Stimulated activated CD8-positive, alpha-beta memory T cell treated with anti-CD3 and anti-CD28 coated beads, Interleukin-7, amount 100 ng/mL, for 24 hours (primary cell): ENCODE measurements around the gene ALDH1L1.
"Not testable (repeated sequence)": the region's sequence is repeated elsewhere in the genome, so short reads cannot be mapped to it uniquely, and the experiment has no call there.

Experiments
- DNase-seq: peaks from one replicate; pipeline ENCODE4 v3.0.0-alpha.2; 2020; ENCODE audit warnings: low read depth

ALDH1L1 gene

DNA sequence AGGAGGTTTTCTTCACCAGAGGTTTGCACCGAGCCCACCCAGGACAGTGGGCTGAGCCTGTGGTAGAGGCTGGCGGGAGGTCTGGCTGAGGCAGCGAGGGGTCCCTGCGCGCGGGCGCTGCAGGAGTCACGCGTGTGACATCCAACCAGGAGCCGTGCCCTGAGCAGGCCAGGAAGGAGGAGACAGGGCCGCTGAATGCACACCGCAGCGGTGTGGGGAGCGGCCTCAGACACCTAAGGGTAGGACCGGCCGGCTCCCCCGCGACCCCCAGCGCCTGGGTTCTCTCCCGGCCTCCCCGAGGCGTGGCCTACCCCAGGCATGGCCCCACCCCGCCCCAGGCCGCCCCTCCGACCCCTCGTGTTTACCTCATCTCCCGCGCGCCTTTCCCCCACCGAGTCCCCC, 96.9 kb downstream of the ALDH1L1 start:
- peak; percentile 17 for DNase-seq

DNA sequence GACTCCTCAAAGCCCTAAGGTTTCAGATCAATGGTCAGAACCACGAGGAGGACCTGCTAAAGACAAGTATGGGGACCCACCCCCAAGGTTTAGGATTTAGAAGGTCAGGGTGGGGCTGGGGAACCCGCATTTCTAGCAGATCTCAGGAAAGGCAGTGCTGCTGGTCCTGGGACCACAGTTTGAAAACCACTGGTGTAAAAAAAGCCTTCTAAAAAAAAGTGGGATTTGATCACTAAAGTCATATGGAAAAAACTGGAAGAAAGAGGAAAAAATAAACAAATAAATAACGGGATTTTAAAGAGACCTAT, 97.3 kb downstream of the ALDH1L1 start:
- no peak for DNase-seq

DNA sequence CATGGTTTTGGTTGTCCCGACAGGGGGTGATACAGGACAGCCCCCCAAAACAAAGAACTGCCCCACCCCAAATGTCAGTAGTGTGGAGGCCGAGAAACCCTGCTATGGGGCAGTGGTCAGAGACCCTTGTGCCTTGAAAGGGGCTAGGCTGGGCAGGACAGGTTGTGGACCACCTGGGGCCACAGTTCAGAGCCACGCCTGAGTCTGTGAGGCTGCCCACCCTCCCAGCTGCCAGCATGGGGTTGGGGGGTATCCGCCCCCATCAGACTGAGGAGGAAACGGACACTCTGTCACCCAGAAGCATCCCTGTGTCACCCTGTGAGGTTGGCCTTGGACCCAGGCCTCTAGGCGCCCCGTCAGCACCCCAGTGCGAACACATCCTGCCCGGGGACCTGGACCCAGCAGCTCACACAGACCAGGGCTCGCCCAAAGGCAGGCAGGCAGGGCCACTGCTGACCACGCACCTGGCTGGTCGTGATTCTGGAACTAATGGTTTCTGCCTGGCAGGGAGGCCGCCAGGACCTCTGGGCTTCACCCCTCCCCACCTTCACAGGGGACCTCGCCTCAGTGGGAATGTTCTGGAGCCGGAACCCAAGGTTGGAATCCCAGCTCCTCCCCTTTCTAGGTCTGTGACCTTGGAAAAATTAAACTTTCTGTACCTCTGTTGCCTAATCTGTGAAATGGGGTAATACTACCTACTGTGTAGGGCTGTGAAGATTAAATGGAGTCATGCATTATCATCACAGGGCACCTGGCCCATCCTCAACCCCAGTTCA, 97.8 kb downstream of the ALDH1L1 start:
- no peak for DNase-seq

DNA sequence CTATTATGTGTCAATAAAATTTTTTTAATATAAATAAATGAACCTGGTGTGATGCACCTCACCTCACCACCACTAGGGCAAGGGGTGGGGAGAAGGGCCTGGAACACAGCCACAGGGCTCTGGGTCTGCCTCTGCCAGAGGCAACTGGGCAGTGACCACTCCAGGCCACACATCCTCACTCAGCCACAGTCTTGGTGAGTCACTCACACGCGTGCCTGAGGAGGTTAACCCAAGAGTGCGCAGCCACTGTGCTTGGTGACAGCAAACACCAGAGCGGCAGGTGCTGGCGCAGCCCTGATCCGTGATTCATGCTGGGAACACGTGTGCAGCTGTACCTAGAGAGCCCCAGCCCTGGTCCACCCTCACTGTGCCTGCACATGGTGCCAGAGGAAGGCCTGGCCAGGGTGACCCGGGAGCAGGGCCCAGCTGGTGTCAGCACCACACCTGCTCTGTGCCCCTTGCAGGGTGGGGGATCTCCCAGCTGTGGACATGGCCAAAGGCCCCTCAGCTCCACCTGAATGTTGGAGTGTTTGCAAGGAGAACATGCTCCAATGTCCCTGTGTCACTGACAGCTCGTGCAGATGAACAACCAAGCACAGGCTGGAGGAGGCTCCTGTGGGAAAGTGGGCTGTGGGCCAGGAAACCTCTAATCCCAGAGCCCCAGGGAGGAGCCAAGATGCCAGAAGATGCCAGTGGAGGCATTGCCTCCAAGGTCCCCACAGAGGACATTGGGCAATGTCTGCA, 98.6 kb downstream of the ALDH1L1 start:
- no peak for DNase-seq

DNA sequence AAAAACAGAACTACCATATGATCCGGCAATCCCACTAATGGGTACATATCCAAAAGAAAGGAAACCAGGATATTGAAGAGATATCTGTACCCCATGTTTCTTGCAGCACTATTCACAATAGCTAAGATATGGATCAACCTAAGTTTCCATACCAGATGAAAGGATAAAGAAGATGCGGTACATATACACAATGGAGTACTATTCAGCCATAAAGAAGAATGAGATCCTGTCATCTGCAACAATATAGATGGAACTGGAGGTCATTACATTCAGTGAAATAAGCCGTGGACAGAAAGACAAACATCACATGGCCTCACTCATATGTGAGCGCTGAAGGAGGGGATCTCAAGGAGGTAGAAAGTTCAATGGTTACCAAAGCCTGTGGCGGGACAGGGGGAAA, 99.4 kb downstream of the ALDH1L1 start:
- DNase-seq = no peak

DNA sequence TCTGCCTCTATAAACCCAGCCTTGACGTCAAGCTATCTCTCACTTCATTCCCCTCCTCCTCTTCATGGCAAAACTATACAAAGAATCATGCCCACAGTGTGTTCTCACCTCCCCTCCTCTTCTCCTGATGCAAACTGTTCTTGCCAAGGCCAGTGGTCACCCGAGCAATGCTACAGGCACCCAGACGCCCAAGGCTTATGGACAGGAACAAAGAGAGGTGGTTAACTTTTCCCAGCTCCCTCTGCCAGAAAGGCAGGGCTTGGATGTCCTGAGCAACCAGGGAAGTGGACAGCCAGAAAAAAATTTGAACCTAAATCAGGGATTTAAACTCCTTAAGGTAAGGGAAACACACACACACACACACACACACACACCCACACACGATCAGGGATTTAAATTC, 101.5 kb downstream of the ALDH1L1 start:
- no peak for DNase-seq

DNA sequence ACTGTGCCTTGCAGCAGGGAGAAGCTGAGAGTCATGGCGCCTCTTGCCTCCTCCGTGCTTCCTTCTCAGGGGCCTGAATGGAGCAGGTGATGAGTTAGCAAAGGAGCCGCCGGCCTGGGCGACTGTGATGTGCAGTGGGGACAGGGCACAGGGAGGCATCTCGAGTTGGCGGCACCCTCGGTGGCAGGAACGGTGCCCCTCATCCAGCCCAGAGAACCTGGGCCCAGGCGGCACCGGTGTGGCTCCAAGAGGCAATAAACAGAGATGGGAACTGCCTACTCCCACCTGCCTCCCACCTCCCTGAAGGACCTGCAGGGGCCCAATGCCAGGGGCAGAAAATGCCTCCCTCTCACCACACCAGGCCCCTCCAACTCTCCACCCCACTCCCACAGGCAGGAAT, 102.6 kb downstream of the ALDH1L1 start:
- DNase-seq = no peak

DNA sequence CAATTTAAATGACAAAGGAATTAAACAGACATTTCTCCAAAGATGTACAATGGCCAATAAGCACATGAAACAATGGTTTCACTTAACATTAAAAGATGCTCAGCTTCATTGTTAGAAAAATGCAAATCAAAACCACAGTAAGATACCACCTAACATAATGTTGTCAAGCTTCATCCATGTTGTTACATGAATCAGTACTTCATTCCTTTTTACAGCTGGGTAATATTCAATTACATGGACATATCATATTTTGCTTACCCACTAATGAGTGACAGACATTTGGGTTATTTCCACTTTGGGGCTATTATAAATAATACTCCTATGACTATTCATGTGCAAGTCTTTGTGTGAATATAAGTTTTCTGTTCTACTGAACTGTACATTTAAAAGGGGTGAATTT, 104.2 kb downstream of the ALDH1L1 start:
- no peak for DNase-seq

DNA sequence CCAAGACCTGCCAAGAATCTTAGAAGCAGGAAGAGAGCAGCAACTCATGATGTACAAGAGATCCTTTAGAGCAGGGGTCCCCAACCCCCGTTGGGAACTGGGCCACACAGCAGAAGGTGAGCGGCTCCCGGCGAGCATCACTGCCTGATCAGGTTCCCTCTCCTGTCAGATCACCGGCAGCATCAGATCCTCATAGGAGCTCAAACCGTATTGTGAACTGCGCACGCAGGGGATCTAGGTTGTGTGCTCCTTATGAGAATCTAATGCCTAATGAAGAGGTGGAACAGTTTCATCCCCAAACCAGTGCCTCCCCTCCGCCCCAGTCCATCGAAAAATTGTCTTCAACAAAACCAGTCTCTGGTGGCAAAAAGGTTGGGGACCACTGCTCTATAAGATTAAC, 110.2 kb downstream of the ALDH1L1 start:
- DNase-seq = no peak

DNA sequence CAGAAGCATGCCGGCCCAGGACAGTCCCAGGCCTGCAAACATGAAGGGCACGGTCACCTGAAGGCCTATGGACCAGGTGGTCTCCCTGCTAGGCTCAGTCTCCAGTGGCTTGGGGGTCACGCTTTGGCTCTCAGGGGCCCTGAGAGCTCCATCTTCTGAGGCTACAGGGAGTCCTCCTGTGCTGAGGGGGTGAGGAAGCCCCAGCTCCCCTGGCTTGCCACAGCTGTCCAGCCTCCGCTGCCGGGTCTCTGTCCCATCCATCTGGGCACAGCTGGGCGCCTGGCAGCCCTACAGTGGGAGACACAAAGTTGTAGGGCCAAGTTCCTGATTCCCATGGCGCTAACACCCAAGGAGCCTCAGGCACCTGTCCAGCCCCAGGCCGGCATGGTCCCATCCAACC, 112.4 kb downstream of the ALDH1L1 start:
- DNase-seq = no peak

DNA sequence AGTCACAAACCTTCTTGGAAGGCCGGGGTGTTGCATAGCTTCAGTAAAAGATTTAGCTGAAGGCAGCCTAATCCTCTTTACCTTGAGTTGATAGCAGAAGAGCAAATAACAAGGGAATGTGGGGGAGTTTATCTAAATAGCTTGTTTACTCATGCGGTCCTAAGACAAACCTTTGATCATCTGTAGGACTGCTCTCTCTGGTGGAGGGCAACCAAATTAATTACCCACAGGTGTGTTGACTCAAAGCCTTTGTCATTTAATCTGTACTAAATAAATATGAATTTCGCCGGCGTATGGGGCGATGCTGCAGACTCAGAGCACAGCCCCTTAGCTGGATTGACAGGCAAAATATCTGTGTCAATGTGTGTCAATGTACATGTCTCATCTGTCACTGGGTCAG, 113.7 kb downstream of the ALDH1L1 start:
- not testable (repeated sequence) for DNase-seq

DNA sequence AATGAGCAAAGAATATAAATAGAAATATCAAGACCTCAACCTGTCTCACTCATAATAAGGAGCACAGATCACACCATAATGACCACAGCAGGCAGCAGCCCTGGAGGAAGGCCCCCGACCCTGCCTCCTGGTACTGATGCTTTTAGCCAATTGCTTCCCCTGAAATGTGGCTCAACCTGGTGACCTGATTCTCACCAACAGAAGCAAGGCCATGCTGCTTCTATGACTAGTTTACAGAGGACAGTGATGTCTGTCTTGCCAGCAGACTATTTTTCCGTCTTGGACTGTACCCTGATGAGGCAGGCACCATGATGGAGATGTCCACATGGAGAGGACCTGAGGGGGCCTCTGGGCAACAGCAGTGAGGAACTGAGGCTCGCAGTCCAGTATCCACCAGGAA, 114.5 kb downstream of the ALDH1L1 start:
- no peak for DNase-seq

DNA sequence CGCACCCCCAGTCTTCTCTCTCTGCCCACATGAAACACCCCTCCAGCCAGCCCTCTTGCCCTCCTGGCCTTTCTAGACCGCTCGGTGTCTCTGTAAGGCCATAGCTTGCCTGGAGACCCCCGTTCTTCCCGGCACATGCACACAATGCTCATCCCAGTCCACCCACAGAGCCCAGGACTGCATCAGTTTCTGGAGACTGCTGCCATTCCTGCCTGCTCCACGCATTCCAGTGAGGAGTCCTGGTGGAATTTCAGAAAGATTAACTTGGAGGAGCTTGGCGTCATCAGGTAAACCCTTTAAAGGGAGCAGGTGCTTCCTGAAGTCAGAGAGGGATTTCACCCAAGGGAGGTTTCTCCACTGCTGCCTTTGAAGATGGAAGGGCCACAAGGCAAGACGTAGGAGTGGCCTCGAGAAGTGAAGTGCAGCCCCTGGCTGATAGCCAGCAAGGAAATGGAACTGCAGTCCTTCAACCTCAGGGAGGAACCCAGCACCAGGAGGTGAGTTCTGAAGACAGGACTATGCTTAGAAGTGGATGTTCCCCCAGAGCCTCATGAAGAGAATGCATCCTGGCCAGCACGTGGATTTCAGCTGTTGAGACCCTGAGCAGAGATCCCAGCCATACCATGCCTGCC, 115.6 kb downstream of the ALDH1L1 start:
- DNase-seq = no peak

DNA sequence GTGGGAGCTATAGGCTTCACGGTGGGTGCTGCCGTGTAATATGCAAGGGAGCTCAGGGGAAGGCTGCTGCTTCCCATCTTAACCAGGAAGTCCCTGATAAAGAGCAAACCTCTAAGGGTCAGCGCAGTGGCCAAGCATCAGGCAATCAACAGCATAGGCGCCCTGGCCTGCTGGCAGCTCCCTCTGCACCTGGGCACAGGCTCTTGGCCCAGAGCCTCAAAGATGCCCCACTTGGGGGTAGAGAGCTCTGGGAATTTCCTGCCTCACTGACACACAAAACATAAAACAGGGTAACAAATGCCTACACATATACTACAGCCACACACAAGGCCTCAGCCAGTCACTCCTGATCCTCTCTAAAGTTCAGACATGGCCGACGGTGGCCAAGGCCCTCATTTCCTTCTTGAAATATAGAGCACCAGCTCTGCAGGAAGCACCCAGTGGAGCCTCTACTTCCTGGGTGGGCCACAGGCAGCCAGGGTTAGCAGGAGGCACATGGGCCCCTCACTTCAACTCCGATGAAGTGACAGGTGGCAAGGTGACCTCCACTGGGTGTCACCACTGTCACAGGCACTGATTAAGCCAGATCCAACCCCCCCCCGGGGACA, 116.9 kb downstream of the ALDH1L1 start:
- no peak for DNase-seq

DNA sequence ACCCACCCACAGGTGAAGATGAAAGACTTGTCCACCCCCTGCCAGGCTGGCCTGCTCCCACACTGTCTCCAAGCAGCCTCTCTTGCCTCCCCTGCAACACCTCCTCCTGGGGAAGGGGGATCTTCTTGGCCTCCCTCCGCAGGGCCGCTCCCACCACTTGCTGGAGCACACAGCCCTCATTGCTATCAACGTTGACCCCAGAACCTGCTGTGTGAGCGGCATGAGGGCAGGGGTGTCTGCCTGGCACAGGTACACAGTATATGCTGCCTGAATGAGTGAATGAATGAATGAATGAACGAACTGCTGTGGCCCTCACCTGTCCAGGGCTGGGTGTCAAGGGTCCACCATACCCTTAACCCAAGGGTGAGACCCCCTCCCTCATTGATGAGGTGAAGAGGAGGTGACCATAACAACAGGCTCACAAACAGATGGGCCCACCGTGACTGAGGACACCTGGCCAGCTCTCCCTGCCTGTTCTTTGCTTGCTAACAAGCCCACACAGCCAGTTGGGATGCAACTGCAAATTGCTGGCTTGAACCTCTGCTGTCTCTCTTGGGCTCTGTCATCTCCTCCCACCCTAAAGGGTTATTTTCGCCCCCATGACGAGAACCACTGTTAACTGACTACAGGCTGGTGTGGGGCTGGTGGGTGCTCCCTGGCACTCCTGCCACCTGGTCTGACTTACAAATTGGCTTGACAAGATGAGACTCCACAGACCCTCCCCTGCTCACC, 118.9 kb downstream of the ALDH1L1 start:
- no peak for DNase-seq

DNA sequence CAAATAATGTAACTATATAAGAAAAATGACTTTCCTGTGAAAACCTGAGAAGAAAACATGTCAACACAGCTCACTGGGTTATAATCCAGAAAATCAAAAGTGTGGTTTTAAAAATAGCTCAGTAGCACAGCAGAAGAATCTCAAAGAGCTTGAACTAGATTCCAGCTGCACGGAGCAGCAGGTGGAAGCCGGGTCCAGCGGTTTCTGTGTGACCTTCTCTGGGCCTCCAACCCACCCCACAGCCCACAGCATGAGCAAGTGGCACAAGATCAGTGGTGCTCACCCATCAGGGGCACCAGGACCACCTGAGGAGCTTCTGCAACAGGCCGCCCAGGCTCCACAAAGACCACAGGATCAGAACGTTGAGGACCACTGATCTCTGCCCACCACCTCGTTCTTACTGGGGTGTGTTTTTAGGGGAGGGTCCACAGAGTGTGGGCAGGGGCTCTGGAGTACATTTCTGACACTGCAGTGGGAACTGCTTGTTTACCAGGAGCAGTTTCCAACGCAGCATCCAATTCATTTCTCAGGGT, 119.7 kb downstream of the ALDH1L1 start:
- DNase-seq = no peak

DNA sequence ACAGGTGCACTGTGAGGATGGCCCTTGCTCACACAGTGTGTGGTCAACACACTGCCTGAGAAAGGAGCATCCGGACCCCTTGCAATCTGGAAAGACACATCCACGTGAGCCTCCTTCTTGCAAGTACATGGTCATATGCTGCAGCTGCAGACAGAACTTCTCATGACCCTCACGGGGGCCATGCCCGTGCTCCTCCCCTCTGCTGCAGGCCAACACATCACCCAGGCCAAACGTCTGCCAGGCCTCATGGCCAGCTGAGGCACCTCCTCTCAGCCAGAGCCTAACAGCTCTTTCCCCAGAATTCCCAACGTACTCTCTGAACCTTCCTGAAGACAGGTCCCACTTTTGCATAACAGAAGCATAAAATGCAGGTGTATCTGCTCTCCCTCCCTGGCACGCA, 121.7 kb downstream of the ALDH1L1 start:
- DNase-seq = no peak

DNA sequence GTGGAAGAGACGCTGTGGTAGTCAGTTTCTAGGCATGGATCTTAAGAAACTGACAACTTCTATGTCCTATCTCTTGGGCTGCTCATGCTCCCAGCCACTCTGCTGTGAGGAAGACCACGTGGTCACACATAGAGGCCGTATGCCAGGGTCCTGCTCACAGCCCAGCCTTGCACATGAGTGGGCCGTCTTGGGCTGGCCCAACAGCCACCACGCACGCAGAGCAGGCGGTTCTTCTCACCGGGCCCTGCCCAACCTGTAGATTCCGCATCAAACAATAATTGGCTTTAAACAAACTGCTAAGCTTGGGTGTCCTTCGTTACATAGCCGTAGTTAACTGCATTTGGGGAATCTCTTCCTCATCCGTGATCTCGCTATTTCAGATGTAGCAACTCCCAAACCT, 122.5 kb downstream of the ALDH1L1 start:
- no peak for DNase-seq

DNA sequence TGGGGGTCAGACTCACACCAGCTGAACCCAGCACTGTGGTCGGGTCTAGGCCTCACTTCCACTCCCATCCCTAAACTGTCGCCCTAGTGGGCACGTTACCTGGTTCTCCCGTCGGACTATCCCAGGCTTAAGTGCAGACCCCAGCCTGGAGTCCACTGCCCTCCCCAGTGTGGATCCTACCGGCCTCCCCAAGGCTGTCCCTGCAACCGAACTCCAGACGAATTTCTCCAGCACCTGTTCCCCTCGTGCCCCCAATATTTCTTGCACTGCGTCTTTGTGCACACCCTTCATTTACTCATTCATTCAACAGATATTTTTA, 122.9 kb downstream of the ALDH1L1 start:
- DNase-seq = no peak

DNA sequence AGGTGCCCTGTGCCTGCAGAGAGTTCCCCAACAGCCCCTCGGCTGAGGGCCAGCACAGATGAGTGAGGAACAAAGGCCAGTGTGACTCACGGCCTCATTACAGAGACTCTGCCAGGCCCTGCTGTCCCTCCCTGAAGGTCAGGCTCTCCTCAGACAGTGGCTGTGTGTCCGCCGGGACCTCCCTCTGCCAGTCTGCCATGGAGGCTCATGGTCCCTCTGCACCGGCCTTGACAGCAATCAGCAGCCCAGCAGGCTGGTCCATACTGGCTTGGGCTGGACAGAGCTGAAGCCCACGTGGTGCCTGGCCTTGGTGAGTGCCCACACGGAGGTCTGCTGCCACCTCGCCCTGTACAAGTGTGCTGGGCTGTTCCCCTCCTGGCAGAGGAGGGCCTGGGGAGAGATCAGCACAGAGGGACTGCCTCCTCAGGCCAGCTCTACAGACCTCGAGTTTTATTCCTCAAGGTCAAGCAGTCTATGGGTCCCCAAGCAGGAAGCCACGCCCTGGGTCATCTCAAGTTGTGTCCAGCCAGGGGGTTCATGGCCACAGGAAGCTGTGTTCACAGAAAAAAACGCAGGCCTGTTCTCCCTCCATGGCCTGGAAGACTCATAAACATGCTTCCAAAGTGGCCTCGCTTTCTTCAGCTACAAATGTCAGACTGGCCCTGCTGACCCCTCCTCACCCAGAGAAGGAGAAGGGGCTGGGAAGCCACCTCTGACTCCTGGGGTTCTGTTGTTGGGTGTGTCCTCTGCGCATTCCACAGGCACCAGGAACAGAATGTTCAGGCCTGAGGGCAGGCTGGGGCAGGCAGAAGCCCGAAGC, 123.5 kb downstream of the ALDH1L1 start:
- DNase-seq = no peak

DNA sequence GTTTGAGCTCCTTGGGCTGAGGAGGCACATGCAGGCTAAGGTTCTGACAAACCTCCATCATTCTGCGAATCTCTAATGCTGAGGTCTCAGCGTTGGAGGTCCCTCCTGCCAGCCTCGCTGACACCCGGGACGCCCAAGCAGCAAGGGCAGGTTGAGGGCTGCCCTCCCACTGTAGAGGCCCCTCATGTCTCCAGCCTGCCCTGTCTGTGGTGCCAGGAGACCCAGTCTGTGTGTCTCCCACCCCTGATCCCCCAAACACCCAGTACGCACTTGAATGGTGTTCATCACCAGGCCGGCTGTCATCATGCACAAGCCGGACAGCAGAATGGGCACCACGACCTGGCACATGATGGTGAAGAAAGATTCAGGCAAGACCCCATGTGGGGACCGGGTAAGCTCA, 124.3 kb downstream of the ALDH1L1 start:
- no peak for DNase-seq
